GM10266 (cell line): ENCODE results near the gene PUS10.

Source experiments
- DNase-seq: peaks from one replicate; pipeline ENCODE4 v3.0.0; 2012; ENCODE audit errors: extremely low spot score
- TF ChIP-seq, protein P1 (sequence below): IDR thresholded peaks from 2 replicates; pipeline ENCODE4 v1.5.1; 2012; ENCODE audit warnings: mild to moderate bottlenecking, low read depth; ENCODE audit not compliant: control insufficient read depth, insufficient read depth; ENCODE audit errors: missing control alignments

The PUS10 gene

GRCh38 chr2:60959501-60959900 lies 58.6 kb downstream of the PUS10 start:
- TF ChIP-seq, protein P1, sequence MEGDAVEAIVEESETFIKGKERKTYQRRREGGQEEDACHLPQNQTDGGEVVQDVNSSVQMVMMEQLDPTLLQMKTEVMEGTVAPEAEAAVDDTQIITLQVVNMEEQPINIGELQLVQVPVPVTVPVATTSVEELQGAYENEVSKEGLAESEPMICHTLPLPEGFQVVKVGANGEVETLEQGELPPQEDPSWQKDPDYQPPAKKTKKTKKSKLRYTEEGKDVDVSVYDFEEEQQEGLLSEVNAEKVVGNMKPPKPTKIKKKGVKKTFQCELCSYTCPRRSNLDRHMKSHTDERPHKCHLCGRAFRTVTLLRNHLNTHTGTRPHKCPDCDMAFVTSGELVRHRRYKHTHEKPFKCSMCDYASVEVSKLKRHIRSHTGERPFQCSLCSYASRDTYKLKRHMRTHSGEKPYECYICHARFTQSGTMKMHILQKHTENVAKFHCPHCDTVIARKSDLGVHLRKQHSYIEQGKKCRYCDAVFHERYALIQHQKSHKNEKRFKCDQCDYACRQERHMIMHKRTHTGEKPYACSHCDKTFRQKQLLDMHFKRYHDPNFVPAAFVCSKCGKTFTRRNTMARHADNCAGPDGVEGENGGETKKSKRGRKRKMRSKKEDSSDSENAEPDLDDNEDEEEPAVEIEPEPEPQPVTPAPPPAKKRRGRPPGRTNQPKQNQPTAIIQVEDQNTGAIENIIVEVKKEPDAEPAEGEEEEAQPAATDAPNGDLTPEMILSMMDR: no peak
- DNase-seq: no peak

- no peak for DNase-seq
- TF ChIP-seq, protein P1: no peak
These were observed 59.3 kb downstream of the PUS10 start for GRCh38 chr2:60958800-60959199.

DNA sequence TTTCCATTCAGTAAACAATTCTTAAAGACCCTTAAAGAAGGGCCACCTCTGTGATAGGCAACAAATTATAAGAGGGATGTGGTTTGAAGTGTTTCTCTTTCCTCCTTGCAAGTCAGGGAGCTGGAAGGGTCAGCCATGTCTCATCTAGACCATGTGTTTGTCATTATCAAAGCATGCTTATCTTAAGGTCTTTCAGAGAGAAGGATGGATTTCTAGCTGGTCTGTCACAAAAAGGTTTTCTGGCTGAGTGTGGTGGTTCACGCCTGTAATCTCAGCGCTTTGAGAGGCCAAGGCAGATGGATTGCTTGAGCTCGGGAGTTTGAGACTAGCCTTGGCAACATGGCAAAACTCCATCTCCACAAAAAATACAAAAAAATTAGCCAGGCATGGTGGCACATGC lies 59.7 kb downstream of the PUS10 start:
- DNase-seq: no peak
- TF ChIP-seq, protein P1: no peak

- TF ChIP-seq, protein P1: no peak
- no peak for DNase-seq
These were observed 60.4 kb downstream of the PUS10 start for GRCh38 chr2:60957643-60958042.

DNA sequence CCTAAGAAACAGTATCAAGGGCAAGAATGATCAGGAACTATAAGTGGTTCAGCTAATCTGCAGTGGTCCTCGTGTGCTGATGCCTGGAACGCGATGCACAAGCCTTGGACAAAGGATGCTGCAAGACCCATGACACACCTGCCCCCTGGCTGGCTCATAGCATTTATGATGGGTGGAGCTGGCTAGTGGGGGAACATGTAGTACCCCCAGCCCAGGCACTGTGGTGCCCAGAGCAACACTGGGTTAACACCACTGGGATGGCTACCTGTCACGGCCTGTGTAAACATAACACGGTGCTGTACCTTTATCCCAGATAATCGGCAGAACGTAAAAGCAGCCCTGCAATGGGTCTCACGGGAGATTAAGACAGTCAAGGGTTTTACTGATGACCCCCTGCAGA lies 60.8 kb downstream of the PUS10 start:
- TF ChIP-seq, protein P1: no peak
- DNase-seq: no peak

GRCh38 chr2:60954139-60954538 lies 63.9 kb downstream of the PUS10 start:
- no peak for DNase-seq
- TF ChIP-seq, protein P1: no peak

GRCh38 chr2:60948926-60949579 lies 69.0 kb downstream of the PUS10 start:
- TF ChIP-seq, protein P1: no peak
- DNase-seq: no peak
